Measurements from ENCODE around the gene TENM4.

The TENM4 gene

GRCh38 chr11:78798663-78799062 is 642.2 kb downstream of the TENM4 start (continued):
- TF ChIP-seq CSRNP3 (CRISPR knock-in tag; IDR thresholded peaks at IDR 0.05) (no peak), ZC3H10 (CRISPR knock-in tag; IDR thresholded peaks at IDR 0.05) (no peak), OSR1 (CRISPR knock-in tag; IDR thresholded peaks at IDR 0.05) (no peak), ARNTL (CRISPR knock-in tag; IDR thresholded peaks at IDR 0.05; ENCODE audit: borderline replicate concordance, low read depth) (no peak), BACH2 (CRISPR knock-in tag; IDR thresholded peaks at IDR 0.05; ENCODE audit: borderline replicate concordance) (no peak), ZNF565 (CRISPR knock-in tag; conservative IDR thresholded peaks at IDR 0.05; ENCODE audit: low read depth) (no peak), ESRRG (CRISPR knock-in tag; IDR thresholded peaks at IDR 0.05) (no peak)

GRCh38 chr11:78797559-78797958 is 643.3 kb downstream of the TENM4 start:
- no peak for ATAC-seq
- no peak for TF ChIP-seq PPARA (CRISPR knock-in tag; IDR thresholded peaks at IDR 0.05; ENCODE audit: borderline replicate concordance)
- no peak for TF ChIP-seq POU6F1 (CRISPR knock-in tag; IDR thresholded peaks at IDR 0.05; ENCODE audit: borderline replicate concordance, low read depth)
- TF ChIP-seq ARNTL (CRISPR knock-in tag; IDR thresholded peaks at IDR 0.05; ENCODE audit: borderline replicate concordance, low read depth), result no peak
- no peak for TF ChIP-seq CREB5 (CRISPR knock-in tag; IDR thresholded peaks at IDR 0.05; ENCODE audit: low read depth)
- no peak for TF ChIP-seq RARB (CRISPR knock-in tag; IDR thresholded peaks at IDR 0.05)
- no peak for TF ChIP-seq ZFP3 (CRISPR knock-in tag; IDR thresholded peaks at IDR 0.05)
- TF ChIP-seq ZNF70 (CRISPR knock-in tag; IDR thresholded peaks at IDR 0.05), result no peak

- no peak for TF ChIP-seq TCF4 (CRISPR knock-in tag; IDR thresholded peaks at IDR 0.05; ENCODE audit: borderline replicate concordance)
- TF ChIP-seq CREB5 (CRISPR knock-in tag; IDR thresholded peaks at IDR 0.05; ENCODE audit: low read depth), result no peak
- no peak for TF ChIP-seq SNAI2 (CRISPR knock-in tag; IDR thresholded peaks at IDR 0.05)
- TF ChIP-seq RARB (CRISPR knock-in tag; IDR thresholded peaks at IDR 0.05), result no peak
- no peak for TF ChIP-seq ZFP3 (CRISPR knock-in tag; IDR thresholded peaks at IDR 0.05)
- no peak for TF ChIP-seq ZFP30 (CRISPR knock-in tag; IDR thresholded peaks at IDR 0.05)
- no peak for TF ChIP-seq GLIS3 (CRISPR knock-in tag; IDR thresholded peaks at IDR 0.05)
- no peak for TF ChIP-seq ARNTL (CRISPR knock-in tag; IDR thresholded peaks at IDR 0.05; ENCODE audit: borderline replicate concordance, low read depth)
- no peak for TF ChIP-seq ZC3H10 (CRISPR knock-in tag; IDR thresholded peaks at IDR 0.05)
- TF ChIP-seq PATZ1 (CRISPR knock-in tag; IDR thresholded peaks at IDR 0.05; ENCODE audit: borderline replicate concordance), result no peak
- no peak for ATAC-seq
These were observed 643.9 kb downstream of the TENM4 start for GRCh38 chr11:78796956-78797355.

GRCh38 chr11:78795621-78796261 is 645.1 kb downstream of the TENM4 start:
- ATAC-seq, result no peak
- no peak for TF ChIP-seq CREB5 (CRISPR knock-in tag; IDR thresholded peaks at IDR 0.05; ENCODE audit: low read depth)
- TF ChIP-seq ESRRG (CRISPR knock-in tag; IDR thresholded peaks at IDR 0.05), result no peak
- TF ChIP-seq PATZ1 (CRISPR knock-in tag; IDR thresholded peaks at IDR 0.05; ENCODE audit: borderline replicate concordance), result no peak
- no peak for TF ChIP-seq PPARA (CRISPR knock-in tag; IDR thresholded peaks at IDR 0.05; ENCODE audit: borderline replicate concordance)
- TF ChIP-seq ZNF8 (CRISPR knock-in tag; IDR thresholded peaks at IDR 0.05), result no peak
- TF ChIP-seq ARNTL (CRISPR knock-in tag; IDR thresholded peaks at IDR 0.05; ENCODE audit: borderline replicate concordance, low read depth), result no peak
- TF ChIP-seq CSRNP3 (CRISPR knock-in tag; IDR thresholded peaks at IDR 0.05), result no peak
- TF ChIP-seq OSR1 (CRISPR knock-in tag; IDR thresholded peaks at IDR 0.05), result no peak
- no peak for TF ChIP-seq BACH2 (CRISPR knock-in tag; IDR thresholded peaks at IDR 0.05; ENCODE audit: borderline replicate concordance)
